ENCODE results near the gene TENM4.

DNA sequence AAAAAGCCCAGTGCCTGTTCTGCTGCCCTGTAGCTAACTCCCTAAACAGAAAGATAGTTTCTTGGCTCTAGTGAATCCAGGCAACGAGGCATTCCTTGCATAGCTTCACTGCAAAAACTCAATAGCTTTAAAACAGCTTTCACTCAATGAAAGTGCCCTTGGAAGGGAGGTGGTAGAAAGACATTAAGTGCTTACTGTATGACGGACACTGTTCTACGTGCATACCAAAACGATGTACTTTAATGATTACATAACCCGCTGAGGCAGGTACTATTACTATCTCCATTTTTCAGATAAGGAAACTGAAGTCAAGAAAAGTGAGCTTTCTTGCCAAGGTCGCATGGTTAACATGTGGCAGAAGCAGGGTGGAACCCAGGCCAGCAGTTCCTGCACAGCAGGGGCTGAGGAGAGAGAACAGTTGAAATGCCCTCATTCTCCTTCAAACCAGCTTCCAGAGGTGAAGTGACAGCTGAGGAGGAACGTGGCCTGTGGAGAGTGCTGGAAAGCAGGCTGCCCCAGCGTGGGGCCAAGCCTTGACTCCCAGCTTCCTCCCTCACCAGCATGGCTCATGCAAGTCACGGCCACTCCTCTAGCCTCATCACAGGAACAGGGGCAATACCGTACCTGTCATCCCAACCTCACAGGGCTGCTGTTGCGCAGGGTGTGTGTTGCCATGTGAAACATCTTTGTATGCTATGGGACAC, 638.6 kb downstream of the TENM4 start:
- TF ChIP-seq, protein P1, sequence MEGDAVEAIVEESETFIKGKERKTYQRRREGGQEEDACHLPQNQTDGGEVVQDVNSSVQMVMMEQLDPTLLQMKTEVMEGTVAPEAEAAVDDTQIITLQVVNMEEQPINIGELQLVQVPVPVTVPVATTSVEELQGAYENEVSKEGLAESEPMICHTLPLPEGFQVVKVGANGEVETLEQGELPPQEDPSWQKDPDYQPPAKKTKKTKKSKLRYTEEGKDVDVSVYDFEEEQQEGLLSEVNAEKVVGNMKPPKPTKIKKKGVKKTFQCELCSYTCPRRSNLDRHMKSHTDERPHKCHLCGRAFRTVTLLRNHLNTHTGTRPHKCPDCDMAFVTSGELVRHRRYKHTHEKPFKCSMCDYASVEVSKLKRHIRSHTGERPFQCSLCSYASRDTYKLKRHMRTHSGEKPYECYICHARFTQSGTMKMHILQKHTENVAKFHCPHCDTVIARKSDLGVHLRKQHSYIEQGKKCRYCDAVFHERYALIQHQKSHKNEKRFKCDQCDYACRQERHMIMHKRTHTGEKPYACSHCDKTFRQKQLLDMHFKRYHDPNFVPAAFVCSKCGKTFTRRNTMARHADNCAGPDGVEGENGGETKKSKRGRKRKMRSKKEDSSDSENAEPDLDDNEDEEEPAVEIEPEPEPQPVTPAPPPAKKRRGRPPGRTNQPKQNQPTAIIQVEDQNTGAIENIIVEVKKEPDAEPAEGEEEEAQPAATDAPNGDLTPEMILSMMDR (IDR thresholded peaks at IDR 0.05) = no peak
- TF ChIP-seq POLR2A (IDR thresholded peaks at IDR 0.05) = no peak
